T-helper 9 cell (primary cell): ENCODE measurements around the gene PRDM11.
"Not testable (repeated sequence)": the region's sequence is repeated elsewhere in the genome, so short reads cannot be mapped to it uniquely, and the experiment has no call there.

ENCODE experiments used
- DNase-seq: peaks from one replicate; pipeline ENCODE4 v3.0.0-alpha.2; 2020
- total RNA-seq, 2 donors: gene quantifications; one replicate each; lab custom pipeline; 2026; lab: John Stamatoyannopoulos, UW

PRDM11 gene
- 12.1 to 14.1 reads per million in 2 donors for total RNA-seq

- DNase-seq: peak; percentile 49
Measured at GRCh38 chr11:45146072-45147016, at the start of gene PRDM11. Gene PRDM11 (plus strand): TSS chr11:45146639. CDS start chr11:45181767, 35,128 bp downstream.

- peak; percentile 22 for DNase-seq
Measured at GRCh38 chr11:45097721-45098493, 48.5 kb upstream of the PRDM11 start.

- DNase-seq: no peak
Measured at GRCh38 chr11:45098929-45099328, 47.5 kb upstream of the PRDM11 start.

DNA sequence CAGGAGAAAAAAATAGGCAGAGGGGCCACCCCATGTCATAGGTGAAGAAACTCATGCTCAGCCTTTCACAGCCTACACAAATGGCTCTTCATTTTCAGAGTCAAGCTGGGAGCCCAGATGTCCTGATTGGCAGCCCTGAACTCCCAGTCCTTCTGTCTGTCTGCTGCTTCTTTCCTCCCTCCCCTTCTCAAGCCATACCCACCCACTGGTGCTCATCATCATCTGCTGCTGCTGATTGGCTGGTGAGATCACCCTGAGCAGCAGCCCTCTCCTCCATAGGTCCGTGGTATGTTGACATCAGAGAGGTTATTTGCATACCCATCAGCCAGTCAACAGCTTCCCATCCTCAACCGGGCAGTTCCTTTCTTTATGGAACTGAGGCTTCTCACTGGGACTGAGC lies 46.1 kb upstream of the PRDM11 start:
- DNase-seq: no peak

- DNase-seq: no peak
Measured at GRCh38 chr11:45102361-45102809, 44.1 kb upstream of the PRDM11 start.

DNA sequence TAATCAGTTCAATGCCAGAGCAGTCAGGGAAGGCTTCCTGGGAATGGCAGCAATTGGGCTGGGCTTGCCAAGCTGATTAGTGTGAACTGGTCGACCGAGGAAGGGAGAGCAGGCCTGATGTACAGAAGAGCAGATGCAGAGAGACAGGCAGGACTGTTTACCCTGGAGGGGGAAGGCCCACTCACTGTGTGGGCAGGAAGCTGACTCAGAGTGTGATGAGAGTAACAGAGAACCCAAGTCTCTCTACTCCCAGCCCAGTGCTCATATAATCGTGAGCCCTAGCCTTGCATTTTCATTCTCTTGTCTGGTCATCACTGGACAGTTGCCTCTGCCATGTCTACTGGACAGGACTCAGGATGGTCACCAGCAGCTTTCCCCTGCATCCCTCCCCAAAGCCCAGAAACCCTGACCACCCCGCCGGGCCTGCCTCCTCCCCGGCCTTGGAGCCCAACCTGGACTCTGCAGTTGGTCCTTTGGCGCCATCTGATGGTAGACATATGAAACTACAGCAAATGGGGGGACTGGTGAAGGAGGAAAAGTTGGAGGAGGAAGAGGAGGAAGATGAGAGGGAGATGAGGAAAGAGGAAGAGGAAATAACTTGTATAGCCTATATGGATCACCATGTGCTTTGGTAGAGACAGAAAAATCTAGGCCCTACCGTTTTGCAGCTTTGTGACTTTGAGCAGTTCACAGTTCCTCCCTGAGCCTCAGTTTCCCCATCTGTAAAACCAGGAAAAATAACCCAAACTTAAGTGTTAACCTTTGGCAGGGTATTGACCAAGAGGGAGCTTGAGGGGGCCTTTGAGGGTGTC lies 43.4 kb upstream of the PRDM11 start:
- peak; percentile 31 for DNase-seq

GRCh38 chr11:45104006-45104789 lies 42.2 kb upstream of the PRDM11 start:
- DNase-seq: no peak

DNA sequence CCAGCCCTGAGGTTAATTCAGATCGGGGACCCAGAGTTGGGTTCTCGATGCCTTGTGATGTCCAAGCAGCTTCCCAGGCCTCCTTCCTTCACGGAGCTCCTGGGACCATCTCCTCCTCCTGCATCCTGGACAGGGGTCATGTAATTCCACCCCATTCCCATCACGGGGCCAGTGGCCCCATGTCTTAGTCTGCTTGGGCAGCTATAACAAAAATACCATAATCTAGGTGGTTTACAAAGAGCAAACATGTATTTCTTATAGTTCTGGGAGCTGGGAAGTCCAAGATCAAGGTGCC lies 41.7 kb upstream of the PRDM11 start:
- DNase-seq: no peak

DNA sequence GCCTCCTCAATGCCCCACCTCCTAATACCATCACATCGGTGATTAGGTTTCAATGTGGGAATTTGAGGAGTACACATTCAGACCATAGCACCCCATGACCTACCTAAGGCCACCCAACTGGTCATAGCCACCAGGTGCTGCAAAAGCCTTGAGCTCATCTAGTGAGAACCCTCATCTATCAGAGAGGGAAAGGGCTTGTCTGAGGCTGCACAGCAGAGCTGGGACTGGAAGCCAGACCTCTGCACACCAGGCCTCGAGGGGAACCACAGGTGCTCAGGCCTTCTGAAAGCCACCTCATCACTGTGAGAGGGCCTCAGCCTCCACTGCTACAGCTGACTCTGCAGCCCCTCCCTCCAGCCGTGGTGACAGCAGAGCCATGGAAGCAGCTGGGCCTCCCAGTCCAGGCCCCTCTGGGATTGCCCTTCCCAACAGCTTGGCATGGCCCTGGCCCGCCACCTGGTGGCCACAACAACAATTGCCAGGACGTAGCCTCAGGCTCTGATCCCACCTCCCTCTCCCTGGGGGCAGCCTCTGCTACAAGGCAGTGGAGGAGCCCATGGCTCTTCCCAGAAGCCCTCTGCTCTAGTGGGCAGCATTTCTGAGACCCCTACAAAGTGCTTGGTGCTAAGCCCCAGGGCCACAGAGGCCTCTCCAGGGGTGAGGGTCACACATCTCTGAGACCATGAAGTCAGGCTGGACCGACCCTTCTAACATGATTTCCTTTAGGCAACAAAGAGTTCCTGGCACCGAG lies 41.0 kb upstream of the PRDM11 start:
- DNase-seq: peak; percentile 54

- no peak for DNase-seq
Measured at GRCh38 chr11:45105984-45106375, 40.5 kb upstream of the PRDM11 start.

DNA sequence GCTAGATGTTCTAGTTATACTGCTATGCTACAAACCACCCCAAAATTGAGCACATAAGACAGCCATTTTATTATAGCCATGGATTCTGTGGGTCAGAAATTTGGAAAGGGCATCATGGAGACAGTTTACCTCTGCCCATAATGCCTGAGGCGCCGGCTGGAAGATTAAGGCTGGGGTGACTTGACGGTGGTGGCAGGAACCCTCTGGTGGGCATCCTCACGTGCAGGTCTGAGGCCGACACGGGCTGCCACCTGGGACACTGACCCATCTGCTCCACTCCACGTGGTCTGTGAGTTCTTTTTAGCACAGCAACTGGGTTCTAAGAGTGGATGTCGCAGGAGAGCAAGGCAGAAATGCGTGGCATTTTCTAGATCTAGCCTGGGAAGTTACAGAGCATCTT lies 40.0 kb upstream of the PRDM11 start:
- DNase-seq: no peak

DNA sequence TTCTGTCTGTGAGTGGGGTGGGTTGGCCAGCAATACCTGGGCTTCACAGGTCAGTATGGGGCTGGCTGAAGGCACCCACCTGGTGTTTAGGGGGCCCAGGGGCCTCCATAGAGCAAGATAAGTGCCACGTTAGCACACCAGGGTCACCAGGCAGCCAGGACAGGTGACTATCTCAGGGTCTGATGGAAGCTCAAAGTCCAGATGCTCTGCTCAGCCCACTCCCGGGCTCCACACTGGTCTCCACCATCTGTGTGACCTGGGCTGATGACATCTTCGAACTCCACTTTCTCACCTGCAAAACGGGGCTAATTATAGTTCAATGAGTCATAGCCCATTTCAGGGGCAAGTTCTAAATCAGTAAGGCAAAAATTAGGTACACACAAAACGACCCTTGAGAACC lies 39.4 kb upstream of the PRDM11 start:
- no peak for DNase-seq

GRCh38 chr11:45108070-45109064 lies 38.1 kb upstream of the PRDM11 start:
- DNase-seq: no peak

GRCh38 chr11:45109400-45109799 lies 37.0 kb upstream of the PRDM11 start:
- DNase-seq: no peak

DNA sequence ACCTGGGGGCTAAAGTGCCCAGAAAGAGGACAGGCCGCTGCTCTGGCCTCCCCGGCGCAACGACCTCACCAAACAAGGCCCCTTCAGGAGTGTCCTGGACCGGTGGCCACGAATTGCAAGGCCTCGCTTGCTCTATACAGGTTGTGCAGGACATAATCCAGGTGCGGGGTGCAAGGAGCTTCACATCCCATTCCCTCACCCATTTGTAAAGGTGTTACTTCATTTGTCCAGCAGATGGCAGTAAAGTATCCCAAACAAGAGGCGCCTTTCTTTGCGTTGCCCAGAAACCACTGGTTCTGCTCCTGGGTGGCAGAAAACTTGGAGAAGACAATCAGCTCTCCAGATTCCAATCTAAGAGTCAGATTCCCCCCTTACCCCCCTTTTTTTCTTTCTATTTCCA lies 35.9 kb upstream of the PRDM11 start:
- DNase-seq: no peak

DNA sequence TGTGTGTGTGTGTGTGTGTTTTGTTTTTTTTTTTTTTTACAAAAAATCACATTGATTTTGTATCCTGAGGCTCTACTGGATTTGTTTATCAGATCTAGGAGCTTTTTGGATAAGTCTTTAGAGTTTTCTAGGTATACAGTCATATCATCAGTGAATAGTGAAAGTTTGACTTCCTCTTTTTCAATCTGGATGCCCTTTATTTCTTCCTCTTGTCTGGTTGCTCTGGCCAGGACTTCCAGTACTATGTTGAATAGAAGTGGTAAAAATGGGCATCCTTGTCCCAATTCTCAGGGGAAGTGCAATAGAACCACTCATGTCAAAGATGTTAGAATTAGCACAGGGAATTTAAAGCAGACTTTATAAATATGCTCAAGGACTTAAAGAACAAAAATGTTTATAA lies 32.6 kb upstream of the PRDM11 start:
- no peak for DNase-seq

DNA sequence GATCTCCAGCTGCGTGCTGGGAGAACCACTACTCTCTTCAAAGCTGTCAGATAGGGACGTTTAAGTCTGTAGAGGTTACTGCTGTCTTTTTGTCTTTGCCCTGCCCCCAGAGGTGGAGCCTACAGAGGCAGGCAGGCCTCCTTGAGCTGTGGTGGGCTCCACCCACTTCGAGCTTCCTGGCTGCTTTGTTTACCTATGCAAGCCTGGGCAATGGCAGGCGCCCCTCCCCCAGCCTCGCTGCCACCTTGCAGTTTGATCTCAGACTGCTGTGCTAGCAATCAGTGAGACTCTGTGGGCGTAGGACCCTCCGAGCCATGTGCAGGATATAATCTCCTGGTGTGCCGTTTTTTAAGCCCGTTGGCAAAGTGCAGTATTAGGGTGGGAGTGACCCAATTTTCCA lies 18.6 kb upstream of the PRDM11 start:
- not testable (repeated sequence) for DNase-seq

DNA sequence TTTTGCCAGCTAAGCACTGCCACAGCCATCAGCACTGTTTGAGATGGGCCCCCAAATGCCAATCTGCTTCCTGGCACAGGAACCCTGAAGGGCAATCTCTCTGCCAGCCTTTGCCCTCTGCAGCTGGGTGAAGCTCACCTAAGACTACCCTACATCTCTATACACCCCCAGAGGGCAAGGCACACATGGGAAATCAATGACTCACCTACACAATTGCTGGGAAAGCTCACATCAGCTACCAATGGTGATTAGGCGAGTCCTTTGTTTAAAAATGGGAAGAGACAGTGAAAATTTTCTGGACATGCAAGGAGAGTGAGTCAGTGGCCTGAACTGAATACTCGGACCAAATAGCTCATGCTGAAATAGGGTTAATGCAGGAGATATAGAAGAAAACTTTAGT lies 12.6 kb upstream of the PRDM11 start:
- no peak for DNase-seq

DNA sequence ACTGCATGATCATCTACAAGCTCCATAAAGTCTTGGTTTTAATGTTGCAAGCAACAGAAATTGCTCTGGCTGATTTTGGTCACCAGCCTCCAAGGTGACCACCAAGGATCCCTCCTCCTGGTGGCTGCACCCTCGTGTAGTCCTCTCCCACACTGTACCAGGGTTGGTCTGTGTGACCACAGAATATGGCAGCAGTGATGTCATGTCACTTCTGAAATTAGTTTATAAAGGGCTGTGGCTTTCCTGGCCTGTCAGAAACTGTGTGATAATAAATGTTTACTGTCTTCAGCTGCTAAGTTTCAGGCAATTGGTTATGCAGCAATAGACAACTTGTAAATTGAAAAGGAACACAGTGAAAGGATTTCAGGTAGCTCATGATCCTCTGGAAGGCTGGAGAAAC lies 5.3 kb upstream of the PRDM11 start:
- no peak for DNase-seq

- DNase-seq: no peak
Measured at GRCh38 chr11:45141631-45142030, 4.8 kb upstream of the PRDM11 start.
